Measurements from ENCODE around the gene KRTAP9-1.

GRCh38 chr17:41160648-41161047 is 29.0 kb upstream of the KRTAP9-1 start, which contains the start of gene KRTAP4-4:
- TF ChIP-seq, protein P1, sequence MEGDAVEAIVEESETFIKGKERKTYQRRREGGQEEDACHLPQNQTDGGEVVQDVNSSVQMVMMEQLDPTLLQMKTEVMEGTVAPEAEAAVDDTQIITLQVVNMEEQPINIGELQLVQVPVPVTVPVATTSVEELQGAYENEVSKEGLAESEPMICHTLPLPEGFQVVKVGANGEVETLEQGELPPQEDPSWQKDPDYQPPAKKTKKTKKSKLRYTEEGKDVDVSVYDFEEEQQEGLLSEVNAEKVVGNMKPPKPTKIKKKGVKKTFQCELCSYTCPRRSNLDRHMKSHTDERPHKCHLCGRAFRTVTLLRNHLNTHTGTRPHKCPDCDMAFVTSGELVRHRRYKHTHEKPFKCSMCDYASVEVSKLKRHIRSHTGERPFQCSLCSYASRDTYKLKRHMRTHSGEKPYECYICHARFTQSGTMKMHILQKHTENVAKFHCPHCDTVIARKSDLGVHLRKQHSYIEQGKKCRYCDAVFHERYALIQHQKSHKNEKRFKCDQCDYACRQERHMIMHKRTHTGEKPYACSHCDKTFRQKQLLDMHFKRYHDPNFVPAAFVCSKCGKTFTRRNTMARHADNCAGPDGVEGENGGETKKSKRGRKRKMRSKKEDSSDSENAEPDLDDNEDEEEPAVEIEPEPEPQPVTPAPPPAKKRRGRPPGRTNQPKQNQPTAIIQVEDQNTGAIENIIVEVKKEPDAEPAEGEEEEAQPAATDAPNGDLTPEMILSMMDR (IDR thresholded peaks at IDR 0.05) = no peak
- TF ChIP-seq POLR2A (IDR thresholded peaks at IDR 0.05) = no peak
- TF ChIP-seq EP300 (IDR thresholded peaks at IDR 0.05) = no peak
- TF ChIP-seq POLR2AphosphoS5 (IDR thresholded peaks at IDR 0.05) = no peak

Measured in stomach (tissue), 4 donors.